NCI-H510A (cell line): ENCODE data around the gene ATP2A1.
"Not testable (repeated sequence)": the region's sequence is repeated elsewhere in the genome, so short reads cannot be mapped to it uniquely, and the experiment has no call there.

Experiments
- DNase-seq: peaks from one replicate; lab custom pipeline; 2025; lab: John Stamatoyannopoulos, UW

Gene ATP2A1

DNA sequence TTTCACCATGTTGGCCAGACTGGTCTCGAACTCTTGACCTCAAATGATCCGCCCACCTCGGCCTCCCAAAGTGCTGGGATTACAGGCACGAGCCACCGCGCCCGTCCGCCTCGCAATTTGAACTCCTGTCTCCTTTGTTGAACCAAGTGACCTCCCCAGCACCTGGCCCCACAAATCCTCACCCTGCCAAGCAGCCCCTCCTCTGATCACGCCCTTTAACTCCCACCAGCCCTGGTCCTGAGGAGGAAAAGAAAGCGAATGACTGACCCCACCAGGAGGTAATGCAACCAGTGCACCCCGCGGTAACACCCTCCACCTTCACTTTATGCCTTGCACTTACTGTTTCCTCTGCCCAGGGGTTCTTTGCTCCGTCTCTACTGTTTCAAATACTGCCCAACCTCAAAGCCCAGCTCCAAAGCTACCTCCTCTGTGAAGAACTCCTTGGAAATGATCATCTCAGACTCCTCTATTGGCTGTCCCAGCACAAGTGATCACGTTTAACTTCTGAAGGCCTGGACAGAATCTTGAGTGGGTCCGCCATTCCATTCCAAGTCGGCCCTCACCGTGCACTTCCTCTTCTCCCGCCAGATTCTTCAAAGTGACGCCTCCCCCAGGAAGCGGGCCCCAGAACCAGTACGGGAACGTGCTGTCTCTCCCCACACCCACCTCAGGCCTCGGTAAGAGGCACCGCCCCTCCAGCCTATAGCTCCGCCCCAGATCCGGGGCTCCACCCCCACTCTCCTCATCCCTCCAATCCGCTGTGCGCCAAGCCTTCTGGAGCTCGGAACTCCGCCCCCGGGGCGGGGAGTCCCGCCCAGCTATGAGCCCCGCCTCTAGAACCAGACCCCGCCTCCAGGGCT, 57.9 kb downstream of the ATP2A1 start:
- no peak for DNase-seq

DNA sequence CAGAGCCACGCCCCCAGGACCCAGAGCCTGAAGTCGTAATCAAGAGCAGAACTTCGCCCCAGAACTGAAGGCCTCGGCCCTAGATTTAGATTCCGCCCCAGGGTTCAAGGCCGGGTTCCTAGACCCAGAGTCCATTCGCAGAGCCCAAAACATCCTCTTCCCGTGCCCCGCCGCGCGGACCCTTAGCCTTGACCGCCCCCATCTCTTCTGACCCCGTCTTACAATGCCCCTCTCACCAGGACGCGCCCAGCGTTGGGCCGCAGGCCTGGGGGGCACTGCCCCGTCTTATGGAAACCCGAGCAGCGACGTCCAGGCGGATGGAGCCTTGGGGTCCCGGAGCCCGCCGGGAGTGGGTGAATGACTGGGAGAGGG, 58.5 kb downstream of the ATP2A1 start:
- no peak for DNase-seq

DNA sequence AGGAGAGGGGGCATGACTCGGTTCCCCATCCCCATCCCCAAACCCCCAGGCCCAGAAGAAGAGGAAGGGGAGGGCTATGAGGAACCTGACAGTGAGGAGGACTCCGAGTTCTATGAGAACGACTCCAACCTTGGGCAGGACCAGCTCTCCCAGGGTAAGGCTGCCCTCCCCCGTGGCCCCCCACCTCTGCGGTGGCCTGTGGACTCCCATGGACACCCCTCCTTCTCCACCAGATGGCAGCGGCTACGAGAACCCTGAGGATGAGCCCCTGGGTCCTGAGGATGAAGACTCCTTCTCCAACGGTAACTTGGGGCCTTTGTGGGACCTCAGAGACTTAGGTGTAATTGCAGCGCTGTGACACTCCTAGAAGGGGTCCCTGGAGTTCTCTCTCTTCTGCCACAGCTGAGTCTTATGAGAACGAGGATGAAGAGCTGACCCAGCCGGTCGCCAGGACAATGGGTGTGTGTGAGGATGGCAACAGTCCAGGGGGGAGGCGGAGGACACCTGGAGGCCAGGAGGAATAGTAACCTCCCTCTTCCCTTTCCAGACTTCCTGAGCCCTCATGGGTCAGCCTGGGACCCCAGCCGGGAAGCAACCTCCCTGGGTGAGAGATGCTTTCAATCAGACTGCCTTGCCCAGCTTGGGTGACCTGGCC, 59.1 kb downstream of the ATP2A1 start:
- DNase-seq, result no peak

DNA sequence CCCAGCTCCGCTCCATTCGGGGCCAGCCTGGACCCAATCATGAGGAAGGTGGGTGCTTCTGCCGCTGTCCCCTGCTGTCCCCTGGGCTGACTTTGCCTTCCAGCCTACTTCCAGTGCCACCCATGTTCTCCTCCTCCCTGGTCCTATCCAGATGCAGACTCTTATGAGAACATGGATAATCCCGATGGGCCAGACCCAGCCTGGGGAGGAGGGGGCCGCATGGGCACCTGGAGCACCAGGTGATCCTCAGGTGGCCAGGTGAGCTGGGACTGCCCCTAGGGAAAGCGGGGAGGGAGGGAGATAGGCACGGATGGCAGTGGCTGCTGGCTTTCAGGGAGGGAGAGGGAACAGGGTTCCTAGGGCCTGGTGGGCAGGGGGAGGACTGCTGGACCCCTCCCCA, 60.4 kb downstream of the ATP2A1 start:
- DNase-seq, result no peak

DNA sequence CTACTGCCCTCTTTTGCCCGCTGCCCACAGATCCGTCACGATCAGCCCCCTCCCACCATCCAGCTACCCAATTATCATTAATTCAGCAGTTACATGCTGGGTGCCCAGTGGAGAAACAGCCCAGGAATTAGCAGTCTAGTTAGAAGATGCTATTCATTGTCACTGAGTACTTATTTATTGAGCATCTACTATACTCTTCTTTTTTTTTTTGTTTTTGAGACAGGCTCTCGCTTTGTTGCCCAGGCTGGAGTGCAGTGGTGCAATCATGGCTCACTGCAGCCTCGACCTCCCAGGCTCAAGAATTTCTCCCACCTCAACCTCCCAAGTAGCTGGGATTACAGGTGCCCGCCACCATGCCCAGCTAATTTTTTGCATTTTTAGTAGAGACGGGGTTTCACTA, 61.5 kb downstream of the ATP2A1 start:
- not testable (repeated sequence) for DNase-seq

DNA sequence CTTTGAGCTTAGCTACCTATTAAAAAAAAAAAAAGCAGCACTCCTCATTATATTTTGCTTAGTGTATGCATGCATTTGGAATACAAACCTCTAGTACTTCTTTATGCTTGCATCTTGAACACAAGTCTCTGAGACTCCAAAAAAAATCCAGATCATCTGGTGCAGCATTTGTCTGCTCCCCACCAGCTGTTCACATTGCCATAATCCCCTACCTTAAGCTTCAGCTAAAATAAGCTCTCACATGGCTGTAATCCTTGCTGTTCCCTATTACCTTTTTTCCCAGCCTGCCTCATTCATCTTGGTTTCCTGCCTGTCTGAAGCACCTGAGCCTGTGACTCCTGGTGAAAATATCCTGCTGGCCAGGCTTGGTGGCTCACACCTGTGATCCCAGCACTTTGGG, 65.0 kb downstream of the ATP2A1 start:
- no peak for DNase-seq

DNA sequence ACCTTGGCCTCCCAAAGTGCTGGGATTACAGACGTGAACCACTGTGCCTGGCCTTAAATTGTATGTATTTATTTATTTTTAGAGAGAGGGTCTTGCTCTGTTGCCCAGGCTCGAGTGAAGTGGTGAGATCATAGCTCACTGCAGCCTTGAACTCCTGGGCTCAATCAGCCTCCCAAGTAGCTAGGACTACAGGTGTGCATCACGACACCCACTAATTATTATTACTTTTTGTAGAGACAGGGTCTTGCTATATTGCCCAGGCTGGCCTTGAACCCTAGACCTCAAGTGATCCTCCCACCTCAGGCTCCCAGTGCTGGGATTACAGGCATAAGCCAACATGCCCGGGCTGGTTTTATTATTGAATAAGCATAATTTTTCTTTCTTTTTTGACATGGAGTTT, 68.4 kb downstream of the ATP2A1 start:
- DNase-seq, result no peak

DNA sequence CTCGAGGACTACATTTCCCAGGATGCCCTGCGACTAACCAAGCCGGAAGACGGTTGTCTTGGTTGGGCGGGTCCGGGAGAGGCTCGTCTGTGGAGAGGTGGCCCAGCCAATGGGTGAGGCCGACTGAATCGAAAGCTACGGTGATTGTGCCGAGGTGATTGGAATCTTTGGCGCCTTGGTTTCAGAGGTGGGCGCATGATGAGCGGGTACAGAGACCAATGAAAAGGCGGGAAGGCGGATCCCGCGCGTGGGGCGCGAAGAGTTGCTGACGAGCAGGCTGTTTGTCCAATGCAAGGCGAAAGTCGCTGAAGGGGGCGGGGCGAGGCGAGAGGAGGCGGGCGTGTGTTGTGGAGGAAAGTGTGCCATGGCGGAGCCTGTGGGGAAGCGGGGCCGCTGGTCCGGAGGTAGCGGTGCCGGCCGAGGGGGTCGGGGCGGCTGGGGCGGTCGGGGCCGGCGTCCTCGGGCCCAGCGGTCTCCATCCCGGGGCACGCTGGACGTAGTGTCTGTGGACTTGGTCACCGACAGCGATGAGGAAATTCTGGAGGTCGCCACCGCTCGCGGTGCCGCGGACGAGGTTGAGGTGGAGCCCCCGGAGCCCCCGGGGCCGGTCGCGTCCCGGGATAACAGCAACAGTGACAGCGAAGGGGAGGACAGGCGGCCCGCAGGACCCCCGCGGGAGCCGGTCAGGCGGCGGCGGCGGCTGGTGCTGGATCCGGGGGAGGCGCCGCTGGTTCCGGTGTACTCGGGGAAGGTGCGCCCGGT, 72.5 kb downstream of the ATP2A1 start, which contains the start of gene NFATC2IP:
Gene NFATC2IP (plus strand): TSS at position 290 of the 762 bp plus-strand sequence. CDS start 75 bp downstream, at position 365.
- peak; percentile 99 for DNase-seq

DNA sequence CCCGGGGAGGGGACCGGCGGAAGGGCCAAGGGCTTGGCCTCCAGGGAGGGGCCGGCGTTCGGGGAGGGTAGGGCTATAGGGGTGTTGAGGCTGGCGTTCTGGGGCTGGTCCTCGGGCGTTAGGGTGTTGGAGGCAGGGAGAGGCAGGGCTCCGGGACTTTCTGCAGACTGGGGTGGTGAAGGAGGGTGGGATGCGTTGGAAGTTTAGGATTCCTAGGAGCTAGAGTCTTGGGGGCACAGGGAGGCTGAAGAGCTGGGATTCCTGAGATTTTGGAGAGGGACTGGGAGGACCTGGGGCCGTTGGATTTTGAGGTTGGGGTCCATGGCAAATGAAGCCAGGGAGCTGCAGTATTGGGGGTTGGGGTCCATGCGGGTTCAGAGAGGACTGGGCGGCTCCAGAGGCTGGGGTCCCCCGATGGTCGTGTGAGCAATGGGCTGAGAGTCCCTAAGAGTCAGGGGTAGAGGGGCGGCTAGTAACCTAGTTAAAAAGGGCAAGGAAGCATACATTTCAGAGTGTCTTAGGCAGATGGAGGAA, 73.2 kb downstream of the ATP2A1 start:
- peak; percentile 33 for DNase-seq
